GM21515 (cell line): Measurements from ENCODE around the gene BNC2.

Experiments
- ATAC-seq: cut with Tn5 transposase; IDR thresholded peaks from one replicate; pipeline ENCODE4 v1.9.1; 2021; ENCODE audit not compliant: unreplicated experiment

BNC2 gene

GRCh38 chr9:16385590-16385989 is 484.9 kb downstream of the BNC2 start:
- ATAC-seq = no peak

GRCh38 chr9:16384993-16385392 is 485.5 kb downstream of the BNC2 start:
- ATAC-seq = no peak

GRCh38 chr9:16377311-16377710 is 493.2 kb downstream of the BNC2 start:
- no peak for ATAC-seq

- no peak for ATAC-seq
These were observed 499.2 kb downstream of the BNC2 start for GRCh38 chr9:16371306-16371705.

- ATAC-seq = no peak
These were observed 499.8 kb downstream of the BNC2 start for GRCh38 chr9:16370647-16371046.

- ATAC-seq = no peak
These were observed 501.0 kb downstream of the BNC2 start for GRCh38 chr9:16369427-16369826.

- ATAC-seq = no peak
These were observed 502.0 kb downstream of the BNC2 start for GRCh38 chr9:16368237-16369087.

- no peak for ATAC-seq
These were observed 502.8 kb downstream of the BNC2 start for GRCh38 chr9:16367605-16368231.

- ATAC-seq = no peak
These were observed 506.1 kb downstream of the BNC2 start for GRCh38 chr9:16364347-16364746.

GRCh38 chr9:16363916-16364315 is 506.6 kb downstream of the BNC2 start:
- ATAC-seq = no peak

GRCh38 chr9:16363073-16363781 is 507.2 kb downstream of the BNC2 start:
- no peak for ATAC-seq

GRCh38 chr9:16361939-16362338 is 508.5 kb downstream of the BNC2 start:
- ATAC-seq = no peak

GRCh38 chr9:16361118-16361517 is 509.4 kb downstream of the BNC2 start:
- ATAC-seq = no peak

GRCh38 chr9:16360247-16360646 is 510.2 kb downstream of the BNC2 start:
- no peak for ATAC-seq
